ENCODE data around the gene FOXP4.

DNA sequence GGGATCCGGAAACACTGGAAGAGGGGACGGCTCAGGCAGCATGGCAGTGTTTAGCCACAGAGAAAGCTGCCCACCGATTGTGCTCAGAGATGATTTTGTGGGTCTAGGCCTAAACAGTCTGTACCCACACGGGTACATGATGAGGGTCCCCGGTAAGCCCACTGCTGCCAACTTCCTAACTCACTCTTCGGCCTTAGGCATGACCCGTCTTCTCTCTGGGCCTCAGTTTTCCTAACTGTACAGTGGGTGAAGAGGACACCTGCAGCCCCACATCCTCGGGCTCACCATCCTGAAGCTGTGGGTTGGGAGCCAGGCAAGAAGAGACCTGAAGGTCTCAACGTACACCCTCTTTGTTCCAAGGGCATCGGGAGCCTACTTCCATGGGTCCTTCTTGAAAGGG, 6.5 kb downstream of the FOXP4 start:
- TF ChIP-seq TAF1 (IDR thresholded peaks at IDR 0.05; ENCODE audit: borderline replicate concordance, low read depth, low read length) (no peak), POLR2AphosphoS5 (IDR thresholded peaks at IDR 0.05; ENCODE audit: low read depth, low read length) (no peak)
